Measurements from ENCODE around the gene IP6K1.
"Not testable (repeated sequence)": the region's sequence is repeated elsewhere in the genome, so short reads cannot be mapped to it uniquely, and the experiment has no call there.

Gene IP6K1

DNA sequence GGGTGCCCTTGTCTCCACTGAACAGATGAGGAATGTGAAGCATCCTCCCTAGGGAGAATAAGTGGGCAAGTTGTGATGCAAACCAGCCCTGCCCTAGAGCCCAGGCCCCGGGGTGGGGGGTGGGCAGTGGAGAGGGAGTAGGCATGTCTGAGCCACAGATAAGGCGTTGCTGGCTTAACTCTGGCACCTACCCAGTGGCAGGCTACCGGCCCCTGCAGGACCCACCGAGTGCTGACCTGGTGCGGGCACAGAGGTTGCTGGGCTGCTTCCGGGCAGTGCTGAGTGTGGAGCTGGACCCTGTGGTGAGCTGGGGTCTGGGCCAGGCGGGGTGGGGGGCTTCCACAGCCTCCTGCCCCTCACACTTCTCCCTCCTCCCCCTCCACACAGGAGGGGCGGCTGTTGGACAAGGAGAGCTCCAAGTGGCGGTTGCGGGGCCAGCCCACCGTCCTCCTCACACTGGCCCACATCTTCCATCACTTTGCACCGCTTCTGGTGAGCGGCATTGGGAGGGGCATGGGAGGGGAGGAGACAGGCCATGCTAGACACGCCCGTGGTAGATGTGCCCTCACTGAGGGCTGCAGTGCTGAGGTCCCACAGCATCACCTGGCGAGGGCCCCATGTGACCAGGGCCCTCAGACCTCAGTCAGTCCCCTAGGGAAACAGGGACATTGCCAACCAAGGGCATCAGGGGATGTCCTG lies 86.9 kb downstream of the IP6K1 start:
- DNase-seq (ENCODE audit: low read depth), result peak; percentile 64
- TF ChIP-seq, protein P1, sequence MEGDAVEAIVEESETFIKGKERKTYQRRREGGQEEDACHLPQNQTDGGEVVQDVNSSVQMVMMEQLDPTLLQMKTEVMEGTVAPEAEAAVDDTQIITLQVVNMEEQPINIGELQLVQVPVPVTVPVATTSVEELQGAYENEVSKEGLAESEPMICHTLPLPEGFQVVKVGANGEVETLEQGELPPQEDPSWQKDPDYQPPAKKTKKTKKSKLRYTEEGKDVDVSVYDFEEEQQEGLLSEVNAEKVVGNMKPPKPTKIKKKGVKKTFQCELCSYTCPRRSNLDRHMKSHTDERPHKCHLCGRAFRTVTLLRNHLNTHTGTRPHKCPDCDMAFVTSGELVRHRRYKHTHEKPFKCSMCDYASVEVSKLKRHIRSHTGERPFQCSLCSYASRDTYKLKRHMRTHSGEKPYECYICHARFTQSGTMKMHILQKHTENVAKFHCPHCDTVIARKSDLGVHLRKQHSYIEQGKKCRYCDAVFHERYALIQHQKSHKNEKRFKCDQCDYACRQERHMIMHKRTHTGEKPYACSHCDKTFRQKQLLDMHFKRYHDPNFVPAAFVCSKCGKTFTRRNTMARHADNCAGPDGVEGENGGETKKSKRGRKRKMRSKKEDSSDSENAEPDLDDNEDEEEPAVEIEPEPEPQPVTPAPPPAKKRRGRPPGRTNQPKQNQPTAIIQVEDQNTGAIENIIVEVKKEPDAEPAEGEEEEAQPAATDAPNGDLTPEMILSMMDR (conservative IDR thresholded peaks at IDR 0.05; ENCODE audit: low read length), result no peak
- H3K4me3 ChIP-seq (ENCODE audit: low read length), result no peak overlapping the region

DNA sequence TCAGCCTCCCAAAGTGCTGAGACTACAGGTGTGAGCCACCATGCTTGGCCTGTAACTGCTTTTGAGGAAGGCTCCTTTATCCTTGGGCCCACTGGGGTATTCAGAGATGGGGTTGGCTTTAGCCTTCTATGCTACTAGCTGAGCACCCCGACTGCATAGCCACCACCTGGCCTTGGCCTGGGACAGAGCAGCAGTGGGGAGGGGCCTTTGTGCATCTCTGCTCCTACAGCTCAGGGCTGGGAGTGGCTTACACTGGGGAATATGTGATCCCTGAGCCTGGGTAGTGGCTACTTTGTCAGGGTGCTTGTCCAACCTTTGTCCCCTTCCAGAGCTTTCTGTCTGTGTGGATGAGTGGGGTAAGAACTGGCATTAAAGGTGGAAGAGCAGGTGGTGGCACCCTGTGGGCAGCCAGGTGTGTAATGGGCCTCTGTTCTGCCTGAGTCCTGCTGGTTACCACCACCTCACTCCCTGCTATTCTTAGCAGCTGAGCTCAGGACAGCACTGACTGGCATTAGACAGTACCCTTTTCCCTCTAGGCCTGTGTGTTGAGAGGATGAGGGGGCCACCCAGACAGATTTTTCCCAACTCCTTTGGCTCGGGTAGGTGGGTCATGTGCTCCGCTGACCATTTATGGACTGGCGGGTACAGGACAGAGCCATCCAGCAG lies 90.9 kb downstream of the IP6K1 start:
- DNase-seq (ENCODE audit: low read depth); H3K4me3 ChIP-seq (ENCODE audit: low read length): not testable (repeated sequence)

DNA sequence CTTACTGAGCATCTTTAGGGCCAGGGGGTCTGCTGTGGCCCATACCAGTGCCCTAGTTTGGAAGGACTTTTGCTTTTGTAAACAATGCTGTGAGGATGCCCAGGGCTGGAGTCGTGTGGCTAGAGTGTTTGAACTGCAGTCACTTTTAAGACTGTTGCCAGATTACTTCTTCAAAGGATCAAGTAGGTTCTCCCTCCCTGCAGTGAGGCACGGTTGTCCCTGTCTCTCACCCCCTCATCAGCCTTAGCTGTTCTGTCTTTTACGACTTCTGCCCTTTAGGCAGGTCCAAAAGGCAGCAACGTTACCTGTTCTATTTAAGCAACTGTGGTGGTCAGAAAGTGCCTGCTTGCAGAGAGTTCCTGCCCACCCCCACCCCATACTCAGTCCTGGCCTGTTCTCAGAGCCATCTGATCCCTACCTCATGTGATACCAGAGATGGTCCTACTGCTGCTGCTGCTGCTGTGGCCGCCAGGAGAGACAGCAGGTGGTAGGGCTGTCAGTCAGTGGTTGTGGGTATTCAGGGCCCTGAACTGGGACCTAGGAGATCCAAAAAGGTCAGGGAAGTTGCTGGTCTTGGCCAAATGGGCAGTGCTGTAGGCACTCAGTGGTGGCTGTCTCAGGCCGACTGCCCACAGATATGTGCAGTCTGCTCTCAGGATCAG lies 91.8 kb downstream of the IP6K1 start:
- not testable (repeated sequence) for H3K4me3 ChIP-seq (ENCODE audit: low read length); DNase-seq (ENCODE audit: low read depth)

DNA sequence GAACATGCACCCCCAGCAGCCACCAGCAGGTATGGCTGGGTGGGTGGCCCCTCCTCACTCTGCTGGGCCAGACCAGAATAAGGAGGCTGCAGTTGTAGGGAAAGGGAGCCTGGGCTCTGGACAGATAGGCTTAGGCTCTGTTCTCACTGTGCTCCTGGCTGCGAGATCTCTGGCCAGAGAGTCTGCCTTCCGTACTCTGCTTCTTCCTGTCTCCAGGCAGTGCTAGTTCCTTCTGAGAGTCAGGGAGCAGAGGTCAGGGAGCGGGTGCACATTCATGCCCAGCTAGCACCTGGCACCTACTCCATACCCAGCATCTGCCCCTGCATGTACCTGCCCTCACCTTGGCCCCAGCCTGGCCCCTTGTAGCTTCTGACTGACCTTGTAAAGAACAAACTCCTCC lies 94.9 kb downstream of the IP6K1 start:
- H3K4me3 ChIP-seq (ENCODE audit: low read length); DNase-seq (ENCODE audit: low read depth): not testable (repeated sequence)

DNA sequence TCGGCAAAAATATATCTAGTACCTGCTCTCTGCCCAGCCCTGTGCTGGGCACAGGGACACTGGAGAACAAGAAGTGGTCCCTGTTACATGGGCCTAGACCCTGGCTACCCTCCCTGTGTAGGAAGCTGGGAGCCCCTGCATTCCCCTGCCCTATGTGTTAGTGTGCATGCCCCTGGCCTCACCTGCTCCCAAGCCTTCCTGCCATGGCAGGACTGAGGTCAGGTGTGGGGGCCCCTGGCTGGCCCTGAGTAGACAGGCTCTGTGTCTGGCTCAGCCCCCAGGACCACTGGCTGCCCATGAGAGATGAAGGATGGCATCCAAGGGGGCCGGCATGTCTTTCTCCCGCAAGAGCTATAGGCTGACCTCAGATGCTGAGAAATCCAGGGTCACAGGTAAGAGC lies 95.5 kb downstream of the IP6K1 start:
- not testable (repeated sequence) for DNase-seq (ENCODE audit: low read depth); H3K4me3 ChIP-seq (ENCODE audit: low read length)

DNA sequence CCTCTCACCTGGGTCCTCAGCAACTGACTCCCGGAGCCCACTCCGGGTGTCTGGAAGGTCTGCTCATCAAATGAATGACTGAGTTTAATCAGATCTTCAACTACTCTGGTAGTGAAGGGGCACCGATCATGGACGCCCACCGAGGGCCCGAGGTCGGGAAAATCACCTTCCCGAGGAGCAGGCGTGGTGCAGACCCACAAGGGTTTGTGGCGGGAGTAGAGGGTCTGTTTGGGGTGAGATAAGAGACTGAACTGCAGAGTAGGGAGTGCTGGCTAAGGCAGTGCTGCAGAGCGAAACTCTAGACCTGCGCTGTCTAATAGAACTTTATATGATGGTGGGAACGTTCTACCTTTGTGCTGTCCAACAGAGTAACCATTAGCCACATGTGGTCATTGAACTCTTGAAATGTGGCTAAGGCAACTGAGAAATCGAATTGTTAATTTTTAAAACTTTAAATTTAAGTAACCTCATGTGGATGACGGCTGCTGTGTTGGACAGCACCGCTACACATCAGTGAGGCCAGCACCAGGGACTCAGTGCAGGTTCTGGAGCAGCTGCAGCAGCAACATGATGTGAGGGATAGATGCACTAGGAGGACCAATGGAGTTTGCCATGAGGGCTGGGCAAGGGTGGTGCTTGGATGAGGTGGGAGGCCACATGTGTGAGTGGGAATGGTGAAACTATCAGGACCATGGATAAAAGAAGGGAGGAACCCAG lies 96.3 kb downstream of the IP6K1 start:
- not testable (repeated sequence) for DNase-seq (ENCODE audit: low read depth)
- H3K4me3 ChIP-seq (ENCODE audit: low read length), result peak overlapping the region; percentile 93

DNA sequence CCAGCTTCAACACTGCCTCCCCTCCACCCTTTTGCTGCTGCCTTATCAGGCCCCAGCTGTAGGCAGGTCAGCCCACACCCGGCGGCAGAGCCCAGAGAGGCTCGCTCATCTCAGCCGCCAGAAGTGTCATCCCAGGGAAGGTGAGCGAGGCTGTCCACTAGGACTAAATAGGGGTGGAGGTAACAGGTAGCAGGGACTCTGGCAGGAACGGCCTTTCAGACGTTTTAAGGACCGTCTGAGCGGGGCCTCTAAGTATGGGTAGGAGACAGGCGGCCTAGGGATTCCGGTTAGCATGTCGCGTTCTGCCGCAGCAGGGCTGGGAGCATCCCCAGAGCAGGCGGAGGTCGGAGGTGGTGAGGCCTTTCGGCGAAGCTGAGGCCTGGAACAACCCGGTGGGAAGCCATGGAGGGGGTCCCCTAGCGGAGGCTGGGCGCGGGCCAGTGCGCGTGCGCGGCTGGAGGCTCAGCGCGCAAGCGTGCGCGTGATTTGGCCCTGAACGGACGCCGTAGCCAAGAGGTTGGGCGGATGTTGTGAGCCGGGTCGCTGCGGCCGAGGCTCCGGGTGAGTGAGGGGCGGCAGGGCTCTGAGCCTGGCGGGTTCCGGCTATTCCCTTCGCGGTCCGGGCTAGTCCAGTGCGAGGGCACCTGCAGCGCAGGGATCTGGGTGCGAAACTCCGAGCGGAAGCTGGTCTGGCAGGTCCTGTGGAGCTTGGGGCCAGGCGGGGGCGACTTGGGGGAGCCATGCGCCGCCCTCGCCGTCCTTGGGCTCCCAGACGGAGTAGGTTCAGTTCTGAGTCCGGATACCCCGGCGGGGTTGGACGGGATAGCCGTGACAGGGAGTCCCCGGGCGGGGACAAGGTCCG lies 97.1 kb downstream of the IP6K1 start, which contains the start of the genes MST1 and RNF123:
Gene MST1 (minus strand): TSS at position 429 of the 862 bp plus-strand sequence. CDS start 783 bp downstream, outside the sequence.
Gene RNF123 (plus strand): TSS at position 512 of the 862 bp plus-strand sequence. CDS start 1,609 bp downstream, outside the sequence.
- DNase-seq (ENCODE audit: low read depth), result peak; percentile 87
- TF ChIP-seq, protein P1 (conservative IDR thresholded peaks at IDR 0.05; ENCODE audit: low read length), result peak; percentile 44
- peak within 1 kb of the TSS; percentile 93 for H3K4me3 ChIP-seq (ENCODE audit: low read length)

DNA sequence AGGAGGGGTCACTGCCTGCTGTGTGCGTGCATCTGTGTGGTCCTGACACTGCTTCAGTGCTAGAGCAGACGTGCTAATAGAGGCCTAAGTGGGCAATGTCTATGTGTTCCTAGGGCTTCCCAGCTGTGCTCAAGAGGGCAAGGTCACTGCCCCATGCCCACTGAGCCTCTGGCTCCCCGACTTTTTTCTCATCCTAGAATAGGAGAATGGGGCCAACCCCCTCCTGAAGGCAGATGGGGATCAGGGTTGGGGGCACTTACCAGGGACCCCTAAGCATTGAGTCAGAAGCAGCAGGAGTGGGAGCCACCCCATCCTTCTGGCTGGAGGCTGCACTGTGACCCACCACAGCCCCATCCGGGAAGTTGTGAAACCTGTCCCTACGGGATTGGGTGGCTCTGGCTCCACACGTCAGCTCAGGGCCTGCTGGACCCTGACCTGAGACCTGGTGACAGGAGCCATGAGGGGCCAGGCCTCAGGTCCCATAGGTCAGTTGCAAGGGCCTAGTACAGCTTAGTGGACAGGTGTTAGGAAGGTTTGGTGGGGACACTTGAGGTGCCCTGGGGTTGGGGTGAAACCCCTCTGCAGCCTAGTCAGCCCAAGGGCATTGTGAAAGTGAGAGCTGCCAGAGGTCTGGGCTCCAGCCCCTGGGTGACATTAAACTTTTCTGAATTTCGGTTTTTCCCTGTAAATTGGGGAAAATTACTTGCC lies 97.8 kb downstream of the IP6K1 start:
- H3K4me3 ChIP-seq (ENCODE audit: low read length), result peak overlapping the region; percentile 93
- DNase-seq (ENCODE audit: low read depth), result not testable (repeated sequence)

DNA sequence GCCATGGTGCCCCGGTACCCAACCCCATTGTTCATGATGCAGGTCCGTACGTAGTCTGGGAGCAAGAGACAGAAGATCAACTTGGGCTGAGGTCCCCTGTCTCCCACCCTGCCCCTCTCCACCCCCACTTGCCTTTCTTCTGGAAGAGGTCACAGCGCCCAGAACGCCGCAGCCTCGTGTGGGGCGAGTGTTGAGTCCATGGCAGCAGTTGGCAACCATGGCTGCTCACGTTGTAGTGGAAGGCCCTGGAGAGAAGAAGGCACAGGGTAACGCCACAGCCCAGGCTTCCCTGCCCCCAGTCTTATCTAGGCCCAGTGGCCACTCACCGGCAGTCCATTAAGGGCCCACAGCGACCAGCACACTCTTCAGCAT lies 98.9 kb downstream of the IP6K1 start:
- not testable (repeated sequence) for H3K4me3 ChIP-seq (ENCODE audit: low read length); DNase-seq (ENCODE audit: low read depth)

DNA sequence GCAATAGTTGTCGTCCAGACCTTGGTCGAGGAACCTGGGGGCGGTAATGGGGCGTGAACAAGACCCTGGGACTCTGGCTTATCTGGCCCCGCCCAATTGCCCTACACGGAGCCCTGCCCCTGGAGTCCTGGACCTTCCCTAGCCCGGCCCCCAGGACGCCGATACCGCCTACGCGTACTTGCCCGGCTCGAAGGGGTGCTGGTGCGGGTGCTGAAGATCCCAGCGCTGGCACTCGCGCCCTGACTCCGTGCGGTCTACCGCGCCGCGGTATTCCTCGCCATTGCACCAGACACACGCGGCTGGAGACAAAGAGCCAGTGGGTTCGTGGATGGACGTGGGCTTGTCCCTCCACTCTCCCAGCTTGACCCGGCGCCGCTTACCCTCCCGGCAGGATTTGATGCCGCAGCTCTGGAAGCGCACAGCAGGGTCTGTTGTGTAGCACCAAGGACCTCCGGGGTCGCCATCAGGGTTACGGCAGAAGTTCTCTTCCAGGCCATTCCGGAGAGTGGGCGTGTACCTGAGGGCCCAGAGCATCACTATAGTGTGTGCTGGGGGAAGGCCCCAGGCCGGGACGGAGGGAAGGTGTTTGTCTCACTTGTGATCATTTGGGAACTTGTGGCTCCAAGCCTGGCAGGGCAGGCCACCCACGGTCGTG lies 99.4 kb downstream of the IP6K1 start:
- peak; percentile 24 for DNase-seq (ENCODE audit: low read depth)
- peak overlapping the region; percentile 17; the same call in 1 of the 2 replicates for H3K4me3 ChIP-seq (ENCODE audit: low read length)

DNA sequence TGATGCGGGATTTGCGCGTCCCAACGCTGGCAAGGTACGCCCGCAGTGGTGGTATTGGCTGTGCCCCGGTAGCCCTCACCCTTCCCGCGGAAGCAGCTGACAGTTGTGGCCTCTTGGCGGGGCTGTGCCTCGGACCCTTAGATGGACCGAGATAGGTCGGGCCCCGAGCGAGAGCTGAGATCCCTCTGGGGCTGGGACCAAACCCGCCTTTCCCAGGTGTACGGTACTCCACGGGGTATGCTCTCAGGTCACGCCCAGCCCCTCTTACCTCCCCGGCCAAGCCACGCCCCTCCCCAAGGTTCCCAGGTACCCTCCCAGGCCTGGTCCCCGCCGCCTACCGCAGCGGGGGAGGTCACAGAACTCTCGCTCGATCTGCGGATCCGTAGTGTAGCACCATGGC lies 100.0 kb downstream of the IP6K1 start:
- peak overlapping the region; percentile 17; the same call in 1 of the 2 replicates for H3K4me3 ChIP-seq (ENCODE audit: low read length)
- not testable (repeated sequence) for DNase-seq (ENCODE audit: low read depth)

DNA sequence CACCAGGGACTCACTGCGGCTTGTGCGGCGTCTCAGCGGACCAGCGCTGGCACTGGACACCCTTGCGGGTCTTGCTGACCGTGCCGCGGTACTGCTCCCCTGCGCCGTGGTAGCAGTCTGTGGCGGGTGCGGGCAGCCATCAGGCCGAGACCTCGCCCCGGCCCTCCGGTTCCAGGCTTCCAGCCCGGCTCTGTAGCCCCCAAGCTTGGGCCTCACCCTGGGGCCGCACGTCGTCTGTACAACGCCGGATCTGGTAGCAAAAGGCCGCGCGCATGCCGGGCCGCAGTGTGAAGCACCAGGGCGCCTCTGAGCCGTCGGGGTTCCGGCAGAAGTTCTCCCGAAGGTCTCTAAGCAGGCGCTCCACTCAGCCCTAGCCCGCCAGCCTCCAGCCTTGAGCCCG lies 100.5 kb downstream of the IP6K1 start:
- DNase-seq (ENCODE audit: low read depth); H3K4me3 ChIP-seq (ENCODE audit: low read length): not testable (repeated sequence)

DNA sequence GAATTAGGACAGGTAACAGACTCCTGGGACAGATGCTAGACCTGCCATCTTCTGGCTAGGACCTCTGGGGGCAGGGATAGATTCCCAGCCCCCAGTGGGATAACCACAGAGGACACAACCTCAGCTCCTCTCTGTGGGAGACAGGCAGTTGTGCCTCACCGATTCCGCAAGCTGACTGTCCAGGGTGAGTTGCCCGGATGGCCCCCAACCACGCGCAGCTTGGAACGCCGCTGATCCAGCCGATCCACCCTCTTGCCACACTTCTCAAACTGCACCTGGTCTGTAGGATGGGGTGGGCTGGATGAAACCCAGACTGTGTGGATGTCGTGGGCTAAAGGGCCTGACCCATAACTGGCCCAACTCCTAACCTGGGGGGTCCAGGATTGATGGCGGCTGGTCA lies 101.2 kb downstream of the IP6K1 start:
- not testable (repeated sequence) for H3K4me3 ChIP-seq (ENCODE audit: low read length); DNase-seq (ENCODE audit: low read depth)

DNA sequence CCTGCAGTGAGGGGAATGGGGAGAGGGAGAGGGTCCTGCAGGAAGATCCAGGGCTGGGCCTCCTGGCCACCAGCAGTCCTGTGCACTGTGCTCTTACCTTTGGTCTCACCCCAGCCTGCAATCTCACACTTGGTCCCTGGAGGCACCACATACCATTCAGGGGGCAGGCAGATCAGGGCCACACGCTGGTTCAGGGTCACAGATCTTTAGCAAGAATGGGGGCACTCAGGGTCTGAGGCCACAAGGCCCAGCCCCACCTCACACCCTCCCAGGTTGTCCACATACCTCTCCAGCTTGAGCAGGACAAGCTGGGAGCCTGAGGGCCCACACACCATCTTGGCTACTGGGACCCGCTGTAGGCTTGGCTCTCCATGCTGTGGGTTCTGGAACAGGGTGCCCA lies 101.9 kb downstream of the IP6K1 start:
- not testable (repeated sequence) for DNase-seq (ENCODE audit: low read depth); H3K4me3 ChIP-seq (ENCODE audit: low read length)

Data from AG10803 (cell line).